HG03460 (cell line): ENCODE measurements around the gene LAMA1.

Experiments used
- ATAC-seq: cut with Tn5 transposase; IDR thresholded peaks from one replicate; pipeline ENCODE4 v1.9.1; 2021; ENCODE audit not compliant: unreplicated experiment

The LAMA1 gene

DNA sequence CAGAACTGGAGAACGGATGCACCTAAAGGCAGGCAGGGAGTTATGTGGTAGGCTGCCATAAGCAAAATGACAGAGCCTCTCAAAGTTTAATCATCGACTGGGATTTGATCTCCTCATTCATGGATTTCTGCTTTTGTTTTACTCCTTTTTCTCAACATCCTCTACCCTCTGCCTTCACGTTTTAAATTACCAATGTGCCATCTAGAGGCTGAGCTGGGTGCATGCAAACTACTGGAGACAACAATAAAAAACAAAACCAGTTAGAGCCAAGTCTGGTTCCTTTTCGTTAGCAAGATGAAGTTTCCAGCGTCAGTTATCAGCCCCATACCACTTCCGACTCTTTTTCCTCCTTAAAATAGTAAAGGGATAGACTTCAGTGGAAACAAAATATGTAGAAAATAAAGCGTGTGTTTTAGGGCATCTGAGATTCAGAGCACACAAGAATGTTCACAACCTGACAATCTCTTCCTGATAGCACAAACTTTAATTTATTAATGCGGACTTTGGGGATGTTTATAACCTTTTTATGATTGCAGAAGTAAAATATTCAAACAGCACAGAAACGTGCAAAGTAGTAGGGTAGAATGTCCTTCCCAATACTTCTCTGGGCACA lies 117.0 kb downstream of the LAMA1 start:
- no peak for ATAC-seq

DNA sequence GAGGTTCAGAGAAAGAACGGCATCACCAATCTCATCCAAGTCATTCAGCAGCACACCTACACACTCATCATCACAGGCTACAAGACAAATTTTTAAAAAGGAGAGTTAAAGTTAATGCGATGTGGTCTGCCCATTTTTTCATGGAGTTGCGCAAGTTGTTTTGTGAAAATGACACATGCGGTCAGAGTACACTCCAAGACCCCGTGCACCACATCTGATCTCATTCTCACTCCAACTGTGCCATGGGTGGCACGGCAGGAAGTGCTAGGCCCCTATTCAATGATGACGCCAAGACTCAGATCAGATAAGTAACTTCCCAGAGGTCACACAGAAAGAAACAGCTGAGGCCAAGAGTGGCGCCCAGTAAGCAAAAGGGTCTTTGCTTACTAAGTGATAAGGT lies 119.8 kb downstream of the LAMA1 start:
- ATAC-seq = no peak

DNA sequence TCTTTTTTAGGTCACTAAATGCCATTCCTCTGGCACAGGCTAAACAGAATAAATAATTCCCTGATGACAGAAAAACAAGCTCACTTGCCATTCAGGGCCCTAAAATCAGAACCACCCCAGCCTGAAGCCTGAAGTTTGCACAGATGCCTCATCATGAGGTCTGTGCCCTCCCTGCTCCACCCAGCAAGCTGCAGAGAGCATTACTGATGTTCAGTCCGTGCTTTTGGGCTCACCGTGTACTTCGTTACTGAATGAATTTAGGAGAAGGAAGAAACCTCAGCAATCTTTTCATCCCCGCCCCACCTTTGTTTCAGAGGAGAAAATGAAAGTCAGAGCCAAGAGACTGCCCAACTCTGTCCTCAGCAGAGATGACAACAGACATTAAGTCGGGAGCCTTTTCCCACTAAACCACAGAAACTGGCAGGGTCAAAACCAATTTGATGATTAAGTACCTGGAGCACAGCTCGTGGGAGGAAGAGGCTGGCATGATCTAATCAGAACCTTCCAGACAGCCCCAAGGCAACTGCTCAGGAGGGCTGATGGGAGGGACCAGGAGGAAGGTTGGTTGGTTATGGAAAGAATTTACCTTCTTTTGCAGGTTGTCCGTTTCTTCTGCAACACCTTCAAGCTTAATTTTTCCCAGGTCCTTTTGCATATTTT lies 122.7 kb downstream of the LAMA1 start:
- no peak for ATAC-seq

DNA sequence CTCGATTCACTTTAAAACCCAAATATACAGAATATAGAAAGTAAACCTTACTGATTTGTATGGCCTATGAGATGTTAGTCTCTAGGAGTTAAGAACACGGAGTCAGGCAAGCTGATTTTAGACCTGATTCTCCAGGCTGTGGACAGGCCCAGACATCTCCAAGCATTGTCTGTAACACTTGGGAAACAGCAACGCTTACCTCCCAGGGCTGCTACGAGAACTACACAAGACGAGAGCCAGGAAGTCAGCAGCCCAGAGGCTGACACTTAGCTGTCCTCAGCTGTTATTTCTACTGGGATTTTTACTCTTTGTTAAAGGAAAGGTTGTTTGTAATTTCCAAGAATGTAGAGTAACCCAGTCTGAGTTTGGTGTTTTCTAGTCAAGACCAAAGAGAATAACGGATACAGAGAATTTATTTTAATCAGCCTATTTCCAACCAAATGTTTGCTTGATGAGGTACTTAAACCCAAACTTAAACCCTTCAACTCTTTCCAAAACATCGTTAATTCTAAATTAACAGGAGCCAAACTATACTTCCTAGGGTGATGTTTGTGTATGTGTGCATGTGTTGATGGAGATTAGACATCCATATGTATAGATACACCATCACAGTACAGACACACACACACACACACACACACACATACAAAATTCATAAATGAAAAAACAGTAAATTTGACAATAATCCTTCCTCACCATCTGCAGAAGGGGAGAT lies 123.4 kb downstream of the LAMA1 start:
- ATAC-seq = no peak

DNA sequence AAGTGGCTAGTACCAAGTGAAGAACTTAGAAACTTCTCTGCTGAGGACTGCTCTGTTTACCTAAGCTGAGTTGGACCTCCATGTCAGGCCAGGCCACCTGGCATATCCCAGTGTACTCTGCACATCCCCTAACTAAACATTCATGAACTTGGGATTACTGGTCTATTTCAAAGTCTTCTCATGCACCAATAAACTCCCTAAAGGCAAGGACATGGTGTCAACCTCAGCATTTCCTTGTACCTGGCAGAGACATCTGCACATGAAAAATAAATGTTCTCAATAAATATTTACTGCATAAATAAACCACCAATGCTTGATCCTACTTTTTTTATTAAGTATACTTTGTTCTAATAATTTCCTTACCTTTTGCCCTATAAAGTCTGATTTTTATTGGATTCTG lies 124.8 kb downstream of the LAMA1 start:
- ATAC-seq = no peak

DNA sequence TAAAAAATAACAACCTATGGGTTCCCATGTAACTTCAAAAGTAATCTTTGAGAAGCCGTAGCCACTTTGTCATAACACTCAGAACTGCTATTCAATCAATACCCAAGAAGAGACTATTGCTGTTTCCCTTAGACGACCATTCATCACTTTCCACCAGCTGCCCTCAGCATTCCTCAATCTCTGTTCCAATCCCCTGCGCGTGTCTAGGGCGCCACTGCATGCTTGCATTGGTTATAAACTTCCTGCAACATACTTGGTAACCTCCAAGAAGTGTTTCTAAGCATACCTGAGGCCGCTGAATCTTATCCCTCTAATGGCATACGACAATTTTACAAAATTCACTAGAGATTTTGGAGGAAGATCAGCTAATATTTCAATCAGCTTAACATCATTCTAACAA lies 134.2 kb downstream of the LAMA1 start:
- ATAC-seq = no peak

DNA sequence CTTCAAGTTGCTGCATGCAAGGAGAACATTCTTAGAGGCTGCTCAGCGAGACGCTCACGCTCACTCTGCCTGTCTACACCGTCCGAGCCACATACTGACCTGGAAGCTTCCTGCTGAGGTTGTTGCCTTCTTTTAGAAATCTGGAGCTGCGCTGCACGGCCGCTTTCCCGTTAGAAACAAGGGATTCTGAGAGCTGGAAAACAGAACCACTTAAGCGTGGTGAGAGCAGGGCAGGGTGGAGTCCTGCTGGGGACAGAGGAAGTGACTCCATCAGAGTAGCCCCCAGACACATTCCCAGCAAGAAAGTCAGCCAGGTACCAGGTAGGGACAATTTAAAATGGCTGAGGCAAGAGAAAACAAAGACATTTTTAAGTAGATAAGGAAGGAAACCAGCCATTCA lies 135.2 kb downstream of the LAMA1 start:
- no peak for ATAC-seq

DNA sequence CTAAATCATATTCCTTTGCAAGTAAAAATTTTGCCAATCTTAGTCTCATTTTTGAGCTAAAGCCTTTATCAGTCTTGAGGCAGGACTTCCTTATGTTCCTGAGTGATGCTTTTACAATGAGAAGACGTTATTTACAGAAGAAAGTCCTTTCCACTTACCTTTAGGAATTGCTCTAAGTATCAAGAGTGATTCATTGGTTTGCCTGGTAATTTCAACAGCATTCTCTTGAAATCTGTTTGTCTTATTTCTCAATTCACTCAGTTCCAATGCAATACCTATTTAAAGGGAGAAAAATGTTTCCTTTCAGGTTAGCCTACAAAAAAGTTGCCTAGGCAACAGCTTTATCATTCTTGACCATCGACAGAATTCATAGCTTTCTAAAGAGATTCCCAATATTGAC lies 137.2 kb downstream of the LAMA1 start:
- ATAC-seq = no peak

DNA sequence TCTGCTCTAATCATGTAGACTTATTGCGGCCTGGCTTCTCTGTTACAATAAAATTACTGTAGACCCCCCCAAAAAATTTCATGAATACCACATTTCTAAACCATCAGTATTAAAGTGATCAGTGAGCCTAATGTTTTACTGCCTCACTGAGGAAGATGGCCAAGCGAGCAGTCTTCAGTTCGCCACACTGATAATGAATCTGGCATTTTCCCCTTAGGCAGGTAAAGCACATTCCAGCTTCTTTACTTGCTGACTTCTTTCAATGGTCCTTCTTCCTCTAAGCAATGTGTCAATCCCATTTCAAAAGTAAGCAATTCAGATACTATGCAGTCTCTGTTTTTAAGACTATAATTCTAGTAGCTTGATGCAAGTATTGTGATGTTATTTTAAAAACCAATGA lies 137.6 kb downstream of the LAMA1 start:
- ATAC-seq = no peak

DNA sequence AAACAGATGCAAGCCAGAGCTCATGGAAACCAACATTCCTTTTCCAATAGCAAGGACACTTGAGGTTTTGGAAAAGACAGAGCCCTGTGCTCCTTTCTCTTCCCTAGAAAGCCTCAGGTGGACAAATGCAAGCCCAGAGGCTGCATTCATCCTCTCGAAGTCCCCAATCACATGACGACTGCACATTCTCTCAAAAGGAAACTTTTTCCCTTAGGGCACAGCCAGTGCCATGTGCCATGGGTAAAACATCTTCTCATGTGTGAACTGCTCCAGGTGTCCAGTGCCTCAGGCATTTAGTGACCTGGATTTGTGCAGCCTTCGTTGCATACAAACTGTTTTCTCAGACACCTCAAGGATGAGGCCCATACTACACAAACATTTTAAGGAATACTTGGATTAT lies 140.7 kb downstream of the LAMA1 start:
- no peak for ATAC-seq

DNA sequence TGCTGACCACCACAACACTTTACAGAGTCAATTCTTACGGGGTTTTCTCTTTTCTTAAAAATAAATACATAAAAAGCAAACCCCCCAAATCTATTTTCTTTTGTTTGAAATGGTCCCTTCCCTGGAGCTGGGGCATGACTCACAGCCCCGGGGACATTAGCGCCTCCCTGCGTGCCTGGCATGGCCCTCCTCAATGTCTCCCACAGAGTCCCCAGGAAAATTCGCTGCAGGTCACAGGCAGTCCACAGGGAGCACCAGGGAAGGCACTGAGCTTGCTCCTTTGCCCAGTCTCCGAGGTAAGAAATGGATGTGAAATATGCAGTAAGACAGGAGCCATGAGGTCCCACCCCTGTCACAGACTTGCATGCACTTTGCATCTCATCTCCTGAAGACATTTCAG lies 142.5 kb downstream of the LAMA1 start:
- ATAC-seq = no peak

DNA sequence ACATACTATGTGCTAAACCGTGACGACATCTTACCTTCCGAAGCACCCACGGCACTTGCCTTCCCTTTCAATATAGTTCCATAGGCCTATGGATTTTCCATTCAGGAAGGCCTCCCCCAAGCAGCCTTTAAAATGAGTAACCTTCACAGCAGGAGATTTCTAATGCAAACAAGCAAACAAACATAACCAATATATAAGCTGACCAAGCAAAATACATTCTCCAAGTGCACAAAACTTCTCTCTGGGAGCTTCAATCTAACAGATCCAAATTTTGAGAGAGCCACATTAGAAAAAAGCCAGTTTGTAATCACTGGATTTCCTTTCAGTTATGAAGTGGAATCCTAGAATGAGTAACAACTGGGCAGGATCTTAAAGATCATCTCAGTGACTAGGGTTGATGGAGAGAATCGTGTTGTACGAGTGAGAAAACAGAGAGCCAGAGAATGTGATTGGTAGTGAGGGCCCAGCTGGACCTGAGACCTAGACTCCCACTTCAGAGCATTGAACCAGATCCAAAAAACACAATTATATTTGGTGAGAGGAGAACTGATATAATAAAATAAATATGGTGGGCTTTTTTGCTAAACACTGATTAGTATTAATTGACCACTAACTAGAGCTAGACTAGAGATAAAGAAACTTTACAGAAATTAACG lies 145.6 kb downstream of the LAMA1 start:
- ATAC-seq = no peak

DNA sequence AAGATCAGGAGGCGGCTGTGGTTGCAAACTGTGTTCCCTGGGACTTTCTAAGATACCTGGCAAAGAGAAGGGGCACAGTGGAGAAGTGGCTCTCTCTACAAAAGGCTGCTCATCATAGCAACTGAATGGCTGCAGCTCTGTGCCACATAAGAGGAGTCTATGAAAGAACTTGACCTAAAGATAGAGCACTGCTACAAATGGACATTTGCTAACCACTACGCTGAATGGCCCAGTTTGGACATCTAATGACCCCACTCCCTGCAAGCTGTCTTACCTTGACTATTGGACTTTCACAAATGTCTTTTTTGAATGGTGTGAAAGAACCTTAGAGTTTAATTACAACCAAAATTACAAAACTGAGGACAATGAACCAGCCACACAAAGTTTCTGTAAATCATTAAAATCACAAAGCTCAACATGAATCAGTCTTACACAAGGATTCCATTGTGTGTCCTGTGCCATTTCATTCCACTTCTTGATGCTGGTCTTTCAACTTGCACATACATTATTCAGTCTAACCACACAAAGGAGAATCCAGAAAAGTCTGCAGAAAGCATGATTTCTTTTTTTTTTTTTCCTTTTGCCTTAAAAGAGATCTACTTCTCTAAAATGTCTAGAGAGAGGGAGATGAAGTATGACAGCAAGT lies 154.0 kb downstream of the LAMA1 start:
- ATAC-seq = no peak

DNA sequence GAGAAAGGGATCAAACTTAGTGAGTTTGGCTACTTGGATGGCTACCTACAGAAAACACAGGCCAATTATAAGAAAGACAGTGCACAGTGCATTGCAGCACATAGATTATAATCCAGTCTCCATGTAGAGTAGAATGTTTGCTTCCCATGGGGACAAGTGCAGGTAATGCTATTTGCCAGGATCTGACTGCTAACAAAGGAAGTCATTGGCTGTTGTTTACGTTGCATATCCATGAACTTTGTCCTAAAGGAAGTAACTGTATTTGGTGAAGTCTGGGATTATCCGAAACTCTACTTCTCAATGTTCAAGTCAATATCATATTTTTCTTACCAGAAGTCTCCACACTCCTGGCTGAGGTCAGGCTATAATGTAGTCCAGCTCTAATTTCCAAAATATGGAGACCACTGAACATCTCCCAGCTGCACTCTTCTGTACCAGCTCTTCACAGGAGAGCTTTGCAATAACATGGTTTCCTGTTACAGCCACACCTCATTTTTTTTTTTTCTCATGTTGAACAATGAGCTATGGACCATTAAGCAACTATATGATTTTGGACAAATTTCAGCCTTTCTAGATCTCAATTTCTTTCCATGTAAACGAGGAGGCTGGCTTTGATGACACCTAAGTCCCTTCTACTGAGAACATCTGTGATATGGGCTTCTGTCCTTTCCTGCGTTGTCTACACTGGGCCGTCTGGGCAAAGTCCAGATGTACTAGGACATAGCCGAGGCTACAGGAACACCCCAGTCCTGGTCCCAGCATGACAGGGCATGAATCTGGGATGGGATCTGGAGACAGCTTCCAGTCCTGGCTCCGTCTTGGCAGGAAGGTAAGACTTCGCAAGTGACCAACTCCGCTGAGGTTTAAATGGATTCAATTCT lies 154.8 kb downstream of the LAMA1 start:
- ATAC-seq = no peak

DNA sequence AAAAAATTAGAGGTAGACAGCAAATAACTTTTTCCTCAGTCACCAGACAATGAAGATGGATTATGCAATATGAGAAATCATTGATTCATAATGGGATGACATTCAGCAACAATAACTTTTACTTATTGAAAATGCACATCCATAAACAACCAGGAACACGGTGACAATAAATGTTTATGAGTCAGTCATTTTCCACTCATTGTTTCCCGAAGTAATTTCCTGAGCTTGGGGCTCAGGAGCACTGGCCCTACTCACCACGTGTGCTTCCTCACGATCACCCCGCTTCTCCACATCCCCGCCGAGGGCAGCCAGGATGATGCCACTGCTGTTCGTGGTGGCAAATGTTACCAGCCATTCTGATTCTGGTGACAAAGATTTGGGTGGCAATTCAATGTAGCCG lies 156.3 kb downstream of the LAMA1 start:
- ATAC-seq = no peak

DNA sequence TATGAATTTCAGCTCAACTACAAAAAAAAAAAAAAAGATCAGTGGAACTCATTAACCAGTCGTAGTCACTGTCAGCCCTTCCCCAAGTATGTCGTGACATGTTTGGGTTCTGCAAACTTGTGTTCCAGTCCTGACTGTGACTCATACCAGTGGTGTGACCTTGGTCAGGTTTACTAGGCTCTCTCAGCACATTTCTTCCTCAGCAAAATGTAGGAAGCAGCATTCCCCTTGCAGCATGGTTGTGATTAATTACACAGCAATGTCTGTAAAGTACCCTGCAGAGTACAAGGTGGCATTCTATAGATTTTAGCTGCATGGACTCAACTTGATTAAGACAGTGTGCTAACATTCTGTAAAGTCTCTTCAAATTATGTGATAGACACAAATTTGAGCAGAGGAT lies 156.9 kb downstream of the LAMA1 start:
- no peak for ATAC-seq

DNA sequence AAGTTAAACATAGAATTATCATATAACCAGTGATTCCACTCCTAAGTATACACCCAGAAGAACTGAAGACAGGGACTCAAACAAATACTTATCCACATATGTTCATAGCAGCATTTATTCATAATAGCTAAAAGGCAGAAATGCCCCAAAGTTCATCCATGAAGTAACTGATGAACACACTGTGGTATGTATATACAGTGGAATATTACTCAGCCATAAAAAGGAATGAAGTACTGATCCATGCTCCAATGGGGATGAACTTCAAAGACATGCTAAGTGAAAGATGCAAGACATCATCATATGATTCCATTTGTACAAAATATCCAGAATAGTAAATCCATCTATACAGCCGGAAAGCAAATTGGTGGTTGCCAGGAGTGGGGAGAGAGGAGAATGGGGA lies 157.5 kb downstream of the LAMA1 start:
- ATAC-seq = no peak

DNA sequence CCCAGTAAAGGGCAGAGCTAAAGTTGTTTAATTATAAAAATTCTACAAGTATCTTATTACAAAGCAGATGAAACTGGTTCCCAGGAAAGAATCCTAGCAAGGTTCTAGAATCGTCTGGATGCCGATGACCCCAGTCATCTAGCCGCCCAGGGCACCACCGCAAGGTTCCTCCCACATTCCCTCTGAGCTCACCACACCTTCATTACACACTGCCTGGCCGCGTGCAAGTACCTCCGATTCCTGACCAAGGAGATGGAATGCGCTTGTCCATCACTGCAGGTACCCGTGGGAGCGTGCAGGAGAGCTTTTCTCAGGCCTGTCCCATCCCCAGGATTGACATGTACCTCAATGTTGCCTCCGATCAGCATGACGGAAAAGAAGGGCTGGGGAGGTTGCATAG lies 158.5 kb downstream of the LAMA1 start:
- no peak for ATAC-seq

DNA sequence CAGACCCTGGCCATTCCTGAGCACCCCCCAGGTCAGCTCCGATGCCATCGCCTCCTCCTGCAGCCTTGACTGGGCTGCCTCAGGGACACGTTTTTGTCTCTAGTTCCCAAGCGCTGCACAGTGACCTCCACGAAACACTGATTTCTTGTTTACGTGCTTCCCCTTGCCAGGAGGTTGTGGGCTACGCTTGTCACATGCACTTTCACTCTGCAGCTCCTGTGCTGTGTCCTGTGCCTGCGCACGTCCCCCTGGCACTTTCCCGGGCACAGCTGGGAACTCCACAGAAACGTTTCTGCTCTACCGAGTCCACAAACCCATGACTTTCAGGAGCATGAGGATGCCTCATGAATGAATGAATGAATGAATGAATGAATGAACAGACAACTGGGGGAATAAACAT lies 160.6 kb downstream of the LAMA1 start:
- ATAC-seq = no peak

DNA sequence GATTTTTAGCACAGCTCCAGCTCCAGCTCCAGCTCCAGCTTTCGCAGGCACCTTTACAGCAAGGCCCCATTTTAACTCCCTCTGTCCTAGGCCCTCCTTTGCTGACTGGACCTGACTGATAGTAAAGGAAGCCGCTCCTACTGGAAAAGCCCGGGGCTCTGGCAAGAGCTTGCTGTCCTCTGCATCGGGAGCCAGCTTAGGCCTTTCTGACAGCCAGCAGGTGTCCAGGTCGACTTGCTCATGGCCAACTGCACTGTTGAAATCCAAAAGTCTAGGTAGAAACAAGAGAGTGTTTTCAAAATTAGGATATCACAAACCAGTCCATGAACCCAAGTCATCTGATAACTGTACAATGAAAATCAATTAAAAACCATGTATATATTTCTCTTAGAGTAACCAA lies 161.1 kb downstream of the LAMA1 start:
- no peak for ATAC-seq

DNA sequence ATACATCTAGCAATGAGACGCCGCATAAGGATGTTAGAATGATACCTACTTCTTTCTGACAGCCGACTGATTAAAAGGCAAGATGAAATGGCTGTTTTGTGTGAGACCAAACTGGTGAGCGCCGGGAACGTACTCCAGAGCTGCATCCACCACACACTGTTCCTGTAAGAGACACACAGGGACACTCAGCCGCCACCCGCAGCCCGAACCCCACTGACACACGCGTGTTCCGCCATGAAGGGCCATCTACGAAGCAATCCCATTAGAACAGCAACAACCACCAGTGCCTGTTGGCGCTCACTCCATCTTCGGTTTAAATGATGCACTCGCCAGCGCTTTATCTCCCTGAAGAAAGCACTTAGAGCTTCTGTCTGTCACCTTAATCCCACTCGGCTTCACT lies 162.3 kb downstream of the LAMA1 start:
- no peak for ATAC-seq
